ENCODE results near the gene CXCL1.

DNA sequence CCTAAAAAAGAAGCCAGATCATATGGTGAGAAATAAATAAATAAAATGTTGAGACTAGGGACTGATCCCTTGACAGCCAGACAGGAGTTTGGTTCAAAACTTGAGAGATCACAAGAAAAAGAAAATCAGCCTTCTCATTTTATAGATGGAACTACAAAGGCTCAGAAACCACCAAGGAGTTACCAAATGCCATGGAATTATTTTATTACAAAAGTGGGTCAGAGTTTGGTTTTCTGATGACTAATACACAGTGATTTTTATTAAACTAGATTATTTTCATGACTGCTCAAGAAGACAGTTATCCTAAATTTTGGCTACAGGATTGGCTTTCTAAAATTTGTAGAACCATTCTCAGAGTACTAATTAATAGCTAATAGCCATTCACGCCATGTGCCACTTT, 6.2 kb downstream of the CXCL1 start:
- TF ChIP-seq, protein P1, sequence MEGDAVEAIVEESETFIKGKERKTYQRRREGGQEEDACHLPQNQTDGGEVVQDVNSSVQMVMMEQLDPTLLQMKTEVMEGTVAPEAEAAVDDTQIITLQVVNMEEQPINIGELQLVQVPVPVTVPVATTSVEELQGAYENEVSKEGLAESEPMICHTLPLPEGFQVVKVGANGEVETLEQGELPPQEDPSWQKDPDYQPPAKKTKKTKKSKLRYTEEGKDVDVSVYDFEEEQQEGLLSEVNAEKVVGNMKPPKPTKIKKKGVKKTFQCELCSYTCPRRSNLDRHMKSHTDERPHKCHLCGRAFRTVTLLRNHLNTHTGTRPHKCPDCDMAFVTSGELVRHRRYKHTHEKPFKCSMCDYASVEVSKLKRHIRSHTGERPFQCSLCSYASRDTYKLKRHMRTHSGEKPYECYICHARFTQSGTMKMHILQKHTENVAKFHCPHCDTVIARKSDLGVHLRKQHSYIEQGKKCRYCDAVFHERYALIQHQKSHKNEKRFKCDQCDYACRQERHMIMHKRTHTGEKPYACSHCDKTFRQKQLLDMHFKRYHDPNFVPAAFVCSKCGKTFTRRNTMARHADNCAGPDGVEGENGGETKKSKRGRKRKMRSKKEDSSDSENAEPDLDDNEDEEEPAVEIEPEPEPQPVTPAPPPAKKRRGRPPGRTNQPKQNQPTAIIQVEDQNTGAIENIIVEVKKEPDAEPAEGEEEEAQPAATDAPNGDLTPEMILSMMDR (IDR thresholded peaks at IDR 0.05; ENCODE audit: insufficient read depth, low read length) = no peak
- TF ChIP-seq, protein P2, sequence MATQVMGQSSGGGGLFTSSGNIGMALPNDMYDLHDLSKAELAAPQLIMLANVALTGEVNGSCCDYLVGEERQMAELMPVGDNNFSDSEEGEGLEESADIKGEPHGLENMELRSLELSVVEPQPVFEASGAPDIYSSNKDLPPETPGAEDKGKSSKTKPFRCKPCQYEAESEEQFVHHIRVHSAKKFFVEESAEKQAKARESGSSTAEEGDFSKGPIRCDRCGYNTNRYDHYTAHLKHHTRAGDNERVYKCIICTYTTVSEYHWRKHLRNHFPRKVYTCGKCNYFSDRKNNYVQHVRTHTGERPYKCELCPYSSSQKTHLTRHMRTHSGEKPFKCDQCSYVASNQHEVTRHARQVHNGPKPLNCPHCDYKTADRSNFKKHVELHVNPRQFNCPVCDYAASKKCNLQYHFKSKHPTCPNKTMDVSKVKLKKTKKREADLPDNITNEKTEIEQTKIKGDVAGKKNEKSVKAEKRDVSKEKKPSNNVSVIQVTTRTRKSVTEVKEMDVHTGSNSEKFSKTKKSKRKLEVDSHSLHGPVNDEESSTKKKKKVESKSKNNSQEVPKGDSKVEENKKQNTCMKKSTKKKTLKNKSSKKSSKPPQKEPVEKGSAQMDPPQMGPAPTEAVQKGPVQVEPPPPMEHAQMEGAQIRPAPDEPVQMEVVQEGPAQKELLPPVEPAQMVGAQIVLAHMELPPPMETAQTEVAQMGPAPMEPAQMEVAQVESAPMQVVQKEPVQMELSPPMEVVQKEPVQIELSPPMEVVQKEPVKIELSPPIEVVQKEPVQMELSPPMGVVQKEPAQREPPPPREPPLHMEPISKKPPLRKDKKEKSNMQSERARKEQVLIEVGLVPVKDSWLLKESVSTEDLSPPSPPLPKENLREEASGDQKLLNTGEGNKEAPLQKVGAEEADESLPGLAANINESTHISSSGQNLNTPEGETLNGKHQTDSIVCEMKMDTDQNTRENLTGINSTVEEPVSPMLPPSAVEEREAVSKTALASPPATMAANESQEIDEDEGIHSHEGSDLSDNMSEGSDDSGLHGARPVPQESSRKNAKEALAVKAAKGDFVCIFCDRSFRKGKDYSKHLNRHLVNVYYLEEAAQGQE (IDR thresholded peaks at IDR 0.05; ENCODE audit: insufficient replicate concordance, low read depth) = no peak
- TF ChIP-seq POLR2AphosphoS5 (IDR thresholded peaks at IDR 0.05; ENCODE audit: low read depth) (no peak), SPI1 (IDR thresholded peaks at IDR 0.05; ENCODE audit: borderline replicate concordance, low read depth) (no peak), GABPA (IDR thresholded peaks at IDR 0.05; ENCODE audit: low read depth) (no peak)

Data from HL-60 (cell line).